ENCODE results near the gene MED29. TPM values are rescaled to one million over a fixed set of nuclear protein-coding genes. Genes with fewer than 3 reads are reported as not detected.

The MED29 gene
- total and polyA plus RNA-seq, 2 donors (not counting 1 experiment from before 2014, with no cell fraction given): 33.0 to 47.5 TPM

DNA sequence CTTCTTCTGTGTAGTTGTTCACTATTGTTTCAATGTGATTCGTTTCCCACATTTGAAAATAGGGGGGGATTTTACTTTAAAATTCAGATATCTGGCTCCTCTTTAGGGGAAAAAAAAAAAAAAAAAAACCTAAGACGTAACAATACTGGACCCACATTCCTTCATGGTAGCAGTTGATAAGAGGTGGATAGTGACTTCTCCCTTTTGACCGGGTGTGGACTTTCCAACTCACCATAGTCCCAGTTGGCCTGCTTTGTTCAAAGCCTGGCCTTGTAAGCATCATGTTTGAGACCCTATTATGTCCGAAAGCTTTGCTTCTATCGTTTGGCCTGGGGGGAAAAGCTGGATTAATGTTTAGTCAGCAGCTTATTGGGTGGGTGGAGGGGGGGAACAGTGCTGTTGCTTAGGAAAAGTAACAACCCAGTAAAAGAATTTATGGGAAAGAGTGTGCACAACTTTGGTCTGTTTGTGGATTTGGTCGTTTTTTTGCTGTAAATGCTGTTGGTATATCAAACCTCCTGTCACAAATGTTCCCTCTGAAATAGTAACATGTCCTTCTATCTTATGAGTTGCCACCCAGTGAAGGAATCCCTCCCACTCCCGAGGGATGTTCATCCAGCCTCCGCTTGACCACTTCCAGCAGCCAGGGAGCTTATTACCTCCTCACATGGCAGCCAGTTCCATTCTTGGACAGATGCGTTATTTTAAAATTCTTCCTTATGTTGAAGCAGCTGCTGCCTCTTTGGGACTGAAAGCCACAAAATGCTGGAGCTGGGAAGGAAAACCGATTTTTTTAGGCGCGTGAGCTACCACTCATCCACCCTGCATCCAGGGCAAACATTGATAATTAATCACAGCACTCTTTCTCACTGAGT is 38.6 kb upstream of the MED29 start:
- H3K9ac ChIP-seq (ENCODE audit: low read length): no peak overlapping the region
- WGBS (ENCODE audit: insufficient coverage): 91% methylated on average over 5 of the region's 12 CpGs
- H3K4me1 ChIP-seq (ENCODE audit: control insufficient read depth in 2 of 2, insufficient read depth in 2 of 2, low read length in 2 of 2): peaks cover 10 to 14% of the 10 kb centered on the region in 2 donors
- no peak for DNase-seq
- no peak for TF ChIP-seq EZH2 (IDR thresholded peaks at IDR 0.05; ENCODE audit: borderline replicate concordance, insufficient read depth, low read depth, low read length, poor library complexity, severe bottlenecking)
- TF ChIP-seq, protein P1, sequence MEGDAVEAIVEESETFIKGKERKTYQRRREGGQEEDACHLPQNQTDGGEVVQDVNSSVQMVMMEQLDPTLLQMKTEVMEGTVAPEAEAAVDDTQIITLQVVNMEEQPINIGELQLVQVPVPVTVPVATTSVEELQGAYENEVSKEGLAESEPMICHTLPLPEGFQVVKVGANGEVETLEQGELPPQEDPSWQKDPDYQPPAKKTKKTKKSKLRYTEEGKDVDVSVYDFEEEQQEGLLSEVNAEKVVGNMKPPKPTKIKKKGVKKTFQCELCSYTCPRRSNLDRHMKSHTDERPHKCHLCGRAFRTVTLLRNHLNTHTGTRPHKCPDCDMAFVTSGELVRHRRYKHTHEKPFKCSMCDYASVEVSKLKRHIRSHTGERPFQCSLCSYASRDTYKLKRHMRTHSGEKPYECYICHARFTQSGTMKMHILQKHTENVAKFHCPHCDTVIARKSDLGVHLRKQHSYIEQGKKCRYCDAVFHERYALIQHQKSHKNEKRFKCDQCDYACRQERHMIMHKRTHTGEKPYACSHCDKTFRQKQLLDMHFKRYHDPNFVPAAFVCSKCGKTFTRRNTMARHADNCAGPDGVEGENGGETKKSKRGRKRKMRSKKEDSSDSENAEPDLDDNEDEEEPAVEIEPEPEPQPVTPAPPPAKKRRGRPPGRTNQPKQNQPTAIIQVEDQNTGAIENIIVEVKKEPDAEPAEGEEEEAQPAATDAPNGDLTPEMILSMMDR (IDR thresholded peaks at IDR 0.05): no peak
- ChIA-PET POLR2A (no interaction called here), CTCF (interaction anchor here (0.6 kb wide), 1 partner anchor 244 kb away, joined by 4 read pairs; no protein-coding TSS in a partner anchor)
- no peak overlapping the region for H3K4me2 ChIP-seq (replicated peaks; ENCODE audit: low read depth, low read length, poor library complexity, severe bottlenecking)
- Mint-ChIP-seq H3K4me3 (no peak overlapping the region), H3K4me1 (peaks cover 28% of the 10 kb centered on the region), H3K27me3 (no peaks in the 10 kb centered on the region), H3K9me3 (ENCODE audit: insufficient read depth) (no peaks in the 10 kb centered on the region), H3K27ac (peak overlapping the region; percentile 82)
- no peak for ATAC-seq (ENCODE audit: low read depth)
- peaks cover 8 to 70% of the 10 kb centered on the region in 2 experiments for H3K36me3 ChIP-seq (replicated peaks in 1 of 2; ENCODE audit: control extremely low read depth in 1 of 2, control insufficient read depth in 1 of 2, extremely low read depth in 1 of 2, insufficient read depth in 2 of 2, low read length in 1 of 2)
- no peak overlapping the region for H3K4me3 ChIP-seq (ENCODE audit: control extremely low read depth in 1 of 5, extremely low read depth in 1 of 5, insufficient read depth in 1 of 5, low read depth in 2 of 5, low read length in 4 of 5)
- peak overlapping the region; percentile 71 to 86 for H3K27ac ChIP-seq (ENCODE audit: low read length in 2 of 2)
- peaks cover 20% of the 10 kb centered on the region for H4K20me1 ChIP-seq (ENCODE audit: control insufficient read depth, insufficient read depth, low read length, poor library complexity, severe bottlenecking)
- no peak overlapping the region for H2AFZ ChIP-seq (ENCODE audit: insufficient read depth, low read depth, low read length, poor library complexity, severe bottlenecking)
- intact Hi-C loops (cut with micrococcal nuclease): no loop called here
- H3K79me2 ChIP-seq (ENCODE audit: control insufficient read depth, insufficient read depth, low read length): peaks cover 36% of the 10 kb centered on the region
- no peaks in the 10 kb centered on the region for H3K9me3 ChIP-seq (ENCODE audit: control extremely low read depth in 1 of 3, control insufficient read depth in 2 of 3, insufficient read depth in 1 of 3, low read length in 2 of 3)
- no peaks in the 10 kb centered on the region for H3K27me3 ChIP-seq (replicated peaks in 1 of 4; ENCODE audit: control extremely low read depth in 1 of 4, control insufficient read depth in 3 of 4, insufficient read depth in 4 of 4, low read length in 3 of 4)

DNA sequence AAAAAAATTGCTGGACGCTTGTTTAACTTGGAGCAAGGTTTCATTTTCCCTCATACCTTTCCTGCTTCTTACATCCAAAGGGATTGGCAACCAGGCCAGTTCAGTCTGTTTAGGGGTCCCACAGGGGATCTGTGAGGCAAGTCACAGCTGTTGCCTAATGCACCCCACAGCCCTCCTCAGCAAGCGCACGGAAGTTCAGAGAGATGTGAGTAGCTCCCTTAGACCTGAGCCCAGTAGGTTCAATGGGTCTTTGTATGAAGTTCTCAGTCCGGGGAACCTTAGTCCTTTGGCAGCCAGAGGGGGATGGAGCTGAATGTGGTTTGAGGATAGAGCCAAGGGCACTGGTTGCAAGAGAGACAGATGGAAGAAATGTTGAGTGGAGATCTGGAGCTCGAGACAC is 35.9 kb upstream of the MED29 start:
- H3K4me3 Mint-ChIP-seq: no peak overlapping the region
- POLR2A ChIA-PET: no interaction called here

More for the DNA sequence above, 35.9 kb upstream of the MED29 start:
- intact Hi-C loops (cut with micrococcal nuclease): no loop called here
- ATAC-seq (ENCODE audit: low read depth): no peak
- no peak for DNase-seq
- H3K27me3 ChIP-seq (replicated peaks in 1 of 4; ENCODE audit: control extremely low read depth in 1 of 4, control insufficient read depth in 3 of 4, insufficient read depth in 4 of 4, low read length in 3 of 4): no peaks in the 10 kb centered on the region
- no peak overlapping the region for H3K9ac ChIP-seq (ENCODE audit: low read length)
- H3K27ac Mint-ChIP-seq: no peak overlapping the region
- no peaks in the 10 kb centered on the region for H3K9me3 ChIP-seq (ENCODE audit: control extremely low read depth in 1 of 3, control insufficient read depth in 2 of 3, insufficient read depth in 1 of 3, low read length in 2 of 3)
- peaks cover 10 to 77% of the 10 kb centered on the region in 2 experiments for H3K36me3 ChIP-seq (replicated peaks in 1 of 2; ENCODE audit: control extremely low read depth in 1 of 2, control insufficient read depth in 1 of 2, extremely low read depth in 1 of 2, insufficient read depth in 2 of 2, low read length in 1 of 2)
- peaks cover 17% of the 10 kb centered on the region for H3K4me1 Mint-ChIP-seq
- CTCF ChIA-PET: interaction anchor here (0.6 to 1.0 kb wide), 2 partner anchors 10 to 177 kb away, joined by 3 read pairs; no protein-coding TSS in a partner anchor
- TF ChIP-seq, protein P1 (IDR thresholded peaks at IDR 0.05): no peak
- no peak for TF ChIP-seq EZH2 (IDR thresholded peaks at IDR 0.05; ENCODE audit: borderline replicate concordance, insufficient read depth, low read depth, low read length, poor library complexity, severe bottlenecking)
- no peak overlapping the region for H3K4me3 ChIP-seq (ENCODE audit: control extremely low read depth in 1 of 5, extremely low read depth in 1 of 5, insufficient read depth in 1 of 5, low read depth in 2 of 5, low read length in 4 of 5)
- peaks cover 30% of the 10 kb centered on the region for H3K79me2 ChIP-seq (ENCODE audit: control insufficient read depth, insufficient read depth, low read length)
- peaks cover 10 to 14% of the 10 kb centered on the region in 2 donors for H3K4me1 ChIP-seq (ENCODE audit: control insufficient read depth in 2 of 2, insufficient read depth in 2 of 2, low read length in 2 of 2)
- H3K27ac ChIP-seq (ENCODE audit: low read length in 2 of 2): no peak overlapping the region
- H3K27me3 Mint-ChIP-seq: no peaks in the 10 kb centered on the region
- no peaks in the 10 kb centered on the region for H3K9me3 Mint-ChIP-seq (ENCODE audit: insufficient read depth)
- no peak overlapping the region for H3K4me2 ChIP-seq (replicated peaks; ENCODE audit: low read depth, low read length, poor library complexity, severe bottlenecking)
- H2AFZ ChIP-seq (ENCODE audit: insufficient read depth, low read depth, low read length, poor library complexity, severe bottlenecking): no peak overlapping the region
- H4K20me1 ChIP-seq (ENCODE audit: control insufficient read depth, insufficient read depth, low read length, poor library complexity, severe bottlenecking): peaks cover 11% of the 10 kb centered on the region
- 100% methylated on average over 4 of the region's 5 CpGs for WGBS (ENCODE audit: insufficient coverage)

Measured in B cell (primary cell).